GM12801 (cell line): ENCODE data around the gene ARL3.

Source experiments
- TF ChIP-seq, protein P1 (sequence below): IDR thresholded peaks from one replicate; pipeline ENCODE4 v1.5.1; 2011; ENCODE audit warnings: control low read depth; ENCODE audit not compliant: insufficient read length; ENCODE audit errors: extremely low read depth

The ARL3 gene

DNA sequence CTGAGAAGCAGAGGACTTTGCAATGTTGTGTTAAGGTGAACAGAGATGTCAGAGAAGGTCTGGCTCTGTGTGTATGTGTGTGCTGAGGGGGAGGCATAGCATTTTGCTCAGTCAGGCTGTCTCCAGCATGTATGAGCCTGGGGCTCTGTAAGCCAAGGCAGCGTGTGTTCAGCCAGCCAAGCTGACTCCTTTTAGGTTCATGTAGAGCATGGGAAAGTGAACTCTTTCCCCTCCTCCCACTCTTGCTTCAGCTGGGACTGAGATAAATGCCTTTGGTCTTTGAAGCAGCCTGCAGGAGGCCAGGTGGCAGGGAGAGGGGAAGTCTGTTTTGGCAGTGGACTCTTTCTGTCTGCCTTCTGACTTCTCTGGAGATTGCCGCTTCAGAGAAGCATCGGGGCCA, 4.0 kb upstream of the ARL3 start:
- TF ChIP-seq, protein P1, sequence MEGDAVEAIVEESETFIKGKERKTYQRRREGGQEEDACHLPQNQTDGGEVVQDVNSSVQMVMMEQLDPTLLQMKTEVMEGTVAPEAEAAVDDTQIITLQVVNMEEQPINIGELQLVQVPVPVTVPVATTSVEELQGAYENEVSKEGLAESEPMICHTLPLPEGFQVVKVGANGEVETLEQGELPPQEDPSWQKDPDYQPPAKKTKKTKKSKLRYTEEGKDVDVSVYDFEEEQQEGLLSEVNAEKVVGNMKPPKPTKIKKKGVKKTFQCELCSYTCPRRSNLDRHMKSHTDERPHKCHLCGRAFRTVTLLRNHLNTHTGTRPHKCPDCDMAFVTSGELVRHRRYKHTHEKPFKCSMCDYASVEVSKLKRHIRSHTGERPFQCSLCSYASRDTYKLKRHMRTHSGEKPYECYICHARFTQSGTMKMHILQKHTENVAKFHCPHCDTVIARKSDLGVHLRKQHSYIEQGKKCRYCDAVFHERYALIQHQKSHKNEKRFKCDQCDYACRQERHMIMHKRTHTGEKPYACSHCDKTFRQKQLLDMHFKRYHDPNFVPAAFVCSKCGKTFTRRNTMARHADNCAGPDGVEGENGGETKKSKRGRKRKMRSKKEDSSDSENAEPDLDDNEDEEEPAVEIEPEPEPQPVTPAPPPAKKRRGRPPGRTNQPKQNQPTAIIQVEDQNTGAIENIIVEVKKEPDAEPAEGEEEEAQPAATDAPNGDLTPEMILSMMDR: no peak

DNA sequence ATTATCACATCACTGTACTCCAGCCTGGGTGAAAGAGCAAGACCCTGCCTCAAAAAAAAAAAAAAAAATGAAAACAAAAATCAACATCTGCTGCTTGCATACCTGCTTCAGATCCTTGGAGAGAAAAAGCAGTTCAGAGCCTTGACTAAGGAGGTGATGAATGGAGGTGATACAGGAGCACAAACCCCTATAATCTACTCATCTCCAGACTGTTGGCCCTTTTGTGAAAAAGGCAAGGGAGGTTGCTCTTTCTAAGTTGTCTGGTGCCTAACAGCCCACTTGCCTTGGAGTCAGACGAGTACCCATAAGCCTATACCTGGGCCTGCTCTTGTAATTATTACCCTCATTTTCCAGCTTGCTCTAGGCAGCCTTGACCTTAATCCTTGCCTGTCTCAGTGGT, 1.7 kb upstream of the ARL3 start:
- TF ChIP-seq, protein P1: no peak

DNA sequence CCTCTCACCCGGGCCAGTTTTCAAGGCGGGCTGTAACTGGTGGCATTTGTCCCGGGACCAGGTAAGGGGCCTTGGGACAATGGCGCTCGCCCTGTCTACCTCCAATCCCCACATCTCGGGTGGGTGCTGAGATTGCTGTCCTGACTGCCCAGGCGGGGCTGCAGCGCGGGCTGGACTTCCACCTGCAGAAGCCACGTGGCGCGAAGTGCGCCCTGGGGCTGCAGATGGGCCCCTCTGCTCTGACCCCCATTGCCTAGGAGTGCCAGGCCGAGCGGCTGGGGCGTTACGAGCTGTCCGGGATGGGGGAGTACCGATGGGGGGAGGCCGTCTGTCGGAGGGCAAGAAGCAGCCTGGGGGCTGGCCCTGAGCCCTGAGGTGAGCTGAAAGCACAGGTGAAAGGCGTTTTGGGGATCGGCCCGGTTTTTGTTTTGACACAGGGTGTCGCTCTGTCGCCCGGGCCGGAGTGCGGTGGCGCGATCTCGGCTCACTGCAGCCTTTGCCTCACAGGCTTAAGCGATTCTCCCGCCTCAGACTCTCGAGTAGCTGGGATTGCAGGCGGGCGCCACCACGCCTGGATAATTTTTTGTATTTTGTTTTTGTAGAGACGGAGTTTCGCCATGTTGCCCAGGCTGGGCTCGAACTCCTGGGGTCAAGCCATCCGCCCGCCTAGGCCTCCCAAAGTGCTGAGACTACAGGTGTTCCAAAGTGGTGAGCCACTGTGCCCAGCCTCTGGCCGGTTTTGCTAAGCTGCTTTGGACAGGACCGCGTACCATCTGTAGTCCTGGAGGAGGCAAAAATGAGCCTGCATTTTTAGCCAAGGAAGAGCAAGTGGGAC, 641 bp upstream of the ARL3 start, which contains the start of gene SFXN2:
TSS of gene SFXN2 (plus strand) at position 16 of the 835 bp plus-strand sequence. CDS start 12,001 bp downstream, outside the sequence.
- TF ChIP-seq, protein P1: no peak

DNA sequence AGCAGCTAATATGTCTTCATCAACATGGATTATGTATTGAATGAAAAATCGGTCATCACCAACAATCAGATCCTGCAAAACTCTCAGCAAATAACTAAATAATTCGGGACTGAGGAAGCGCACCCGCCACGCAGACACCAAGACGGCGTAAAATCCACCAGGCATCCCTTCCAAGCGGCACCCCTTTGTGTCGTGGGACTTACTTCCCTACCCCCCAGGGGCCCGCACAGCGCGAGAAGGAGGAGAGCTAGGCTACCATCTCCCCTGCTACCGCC, 721 bp downstream of the ARL3 start:
- TF ChIP-seq, protein P1: no peak

DNA sequence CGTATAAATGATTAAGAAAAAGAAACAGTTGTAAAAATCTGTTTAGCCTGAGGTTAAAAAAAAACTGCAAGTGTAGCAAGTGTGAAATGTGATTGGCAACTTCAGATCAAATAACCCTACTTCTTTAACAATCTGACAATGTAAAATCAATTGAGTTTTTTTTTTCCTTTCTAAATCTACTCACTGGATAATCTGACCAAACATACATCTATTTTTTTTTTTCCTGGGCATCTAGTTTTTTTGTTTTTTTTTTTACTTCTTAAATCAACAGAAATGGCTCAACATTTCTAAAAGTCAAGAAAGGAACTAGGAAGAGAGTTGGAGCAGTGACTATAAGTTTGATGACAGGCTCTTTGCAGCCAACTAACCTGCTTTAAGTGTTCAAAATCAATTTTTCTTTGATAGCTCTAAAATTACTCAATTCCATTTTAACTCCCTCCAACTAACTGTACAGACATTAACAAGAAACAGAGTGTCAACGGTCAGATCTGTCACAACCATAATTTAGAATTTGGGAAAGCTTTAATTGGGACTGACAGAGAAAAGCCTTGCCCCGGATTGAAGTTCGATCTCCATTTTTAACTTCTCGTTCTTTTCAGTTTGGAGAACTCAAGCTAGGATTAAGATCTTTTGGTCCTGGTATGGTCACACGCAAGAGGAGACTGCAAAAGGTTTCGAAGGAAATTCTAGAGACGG, 1.2 kb downstream of the ARL3 start:
- TF ChIP-seq, protein P1: no peak

DNA sequence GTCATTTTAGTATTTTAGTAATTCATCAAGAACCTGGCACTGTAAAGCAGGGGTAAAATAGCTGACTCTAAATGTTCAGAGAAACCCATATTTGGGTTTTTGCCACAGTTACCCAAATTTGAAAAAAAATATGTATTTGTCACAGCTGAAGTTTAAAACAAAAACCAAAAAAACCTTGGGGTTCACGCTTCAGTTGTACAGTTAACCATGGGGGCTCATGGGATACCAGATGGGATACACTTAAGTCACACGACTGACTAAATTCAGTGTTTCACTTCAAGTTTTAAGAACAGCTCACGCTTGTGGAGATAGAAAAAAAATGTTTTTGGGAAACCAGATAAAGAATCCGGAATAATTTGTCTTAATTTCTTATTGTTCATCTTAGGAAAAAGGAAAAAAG, 2.1 kb downstream of the ARL3 start:
- TF ChIP-seq, protein P1: no peak

DNA sequence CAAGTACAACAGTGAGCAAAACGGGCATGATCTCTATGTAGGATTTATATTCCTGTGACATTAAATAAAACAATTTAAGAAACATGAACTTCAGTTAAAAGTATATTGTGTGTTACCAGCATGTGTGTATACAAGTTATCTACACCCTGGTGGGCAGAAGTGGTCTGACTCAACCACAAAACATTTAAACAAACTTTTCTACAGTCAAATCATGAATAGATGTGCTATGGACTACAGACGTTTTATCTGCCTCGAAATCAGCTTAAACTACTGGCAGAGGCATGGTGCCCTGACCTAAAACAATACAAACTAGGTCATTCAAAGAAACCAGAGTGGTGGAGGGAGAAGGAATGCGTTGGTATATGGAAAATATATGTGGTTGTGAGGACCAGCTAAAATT, 3.6 kb downstream of the ARL3 start:
- TF ChIP-seq, protein P1: no peak
